ENCODE measurements around the gene VIM. TPM values are rescaled to one million over a fixed set of nuclear protein-coding genes. Genes with fewer than 3 reads are reported as not detected.

VIM gene
- total RNA-seq (904 and 1,157 TPM in 2 replicates), polyA plus RNA-seq (258 and 383 TPM in 2 replicates)

- DNase-seq (ENCODE audit: low read depth in 1 of 2, low spot score in 1 of 2), result peak; percentile 86 to 96
- H3K27ac ChIP-seq, result peak within 1 kb of the TSS; percentile 84
Measured at GRCh38 chr10:17228091-17229015, at the start of gene VIM. VIM (plus strand) TSS chr10:17228241; CDS start chr10:17229423, 1,182 bp downstream.

DNA sequence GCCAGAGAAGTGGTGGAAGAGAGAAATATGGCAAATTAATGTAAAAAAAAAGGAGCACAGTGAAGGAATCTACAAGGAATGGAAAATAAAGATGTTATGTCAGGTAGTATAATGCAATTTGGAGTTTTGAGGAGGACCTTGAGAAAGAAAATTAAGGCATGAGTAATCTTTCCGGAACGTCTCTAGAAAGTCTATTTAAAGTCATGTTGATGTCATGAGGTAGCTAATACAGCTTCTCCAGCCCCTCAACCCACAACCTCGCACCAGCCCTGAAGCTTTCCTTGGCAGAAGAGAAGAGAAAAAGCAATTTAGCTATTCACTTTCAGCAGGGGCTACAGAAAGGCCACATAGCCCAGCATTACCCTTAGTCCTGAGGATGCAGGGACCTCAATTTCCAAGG is 49.0 kb upstream of the VIM start:
- peaks cover 4% of the 10 kb centered on the region for H3K4me1 ChIP-seq (ENCODE audit: low read depth)
- no peak overlapping the region for H3K4me3 ChIP-seq
- no peaks in the 10 kb centered on the region for H3K9me3 ChIP-seq (ENCODE audit: low read depth)
- H3K36me3 ChIP-seq, result no peaks in the 10 kb centered on the region
- DNase-seq (ENCODE audit: low read depth in 1 of 2, low spot score in 1 of 2), result no peak
- TF ChIP-seq CTCF (IDR thresholded peaks at IDR 0.05; ENCODE audit: low read depth, low read length), result no peak
- no peaks in the 10 kb centered on the region for H3K27me3 ChIP-seq
- no peak overlapping the region for H3K27ac ChIP-seq

More at GRCh38 chr10:17228091-17229015, at the start of gene VIM:
- Histone ChIP-seq H3K4me3 (peak within 1 kb of the TSS; percentile 62), H3K36me3 (peaks cover 16% of the 10 kb centered on the region), H3K9me3 (ENCODE audit: low read depth) (no peaks in the 10 kb centered on the region), H3K4me1 (ENCODE audit: low read depth) (peaks cover 10% of the 10 kb centered on the region), H3K27me3 (no peaks in the 10 kb centered on the region)
- TF ChIP-seq CTCF (IDR thresholded peaks at IDR 0.05; ENCODE audit: low read depth, low read length), result peak; percentile 16

DNA sequence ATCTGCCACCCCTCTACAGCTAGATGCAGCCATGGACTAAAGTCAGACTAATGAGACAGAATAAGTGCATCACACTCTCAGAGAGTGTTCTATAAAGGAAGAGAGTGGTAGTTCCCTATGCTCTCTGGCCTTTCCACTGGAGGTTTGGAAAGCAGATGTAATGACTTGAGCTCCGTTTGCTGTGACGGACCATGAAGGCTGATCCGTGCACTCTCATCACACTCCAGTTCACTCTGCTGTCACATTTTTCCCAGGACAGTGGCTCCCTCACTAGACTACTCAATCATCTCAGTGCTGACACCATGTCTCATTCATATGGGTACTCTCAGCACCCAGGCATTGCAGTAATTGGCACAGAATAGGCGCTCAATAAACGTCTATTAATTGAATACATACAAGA is 46.9 kb upstream of the VIM start:
- no peaks in the 10 kb centered on the region for H3K27me3 ChIP-seq
- no peaks in the 10 kb centered on the region for H3K36me3 ChIP-seq
- no peak overlapping the region for H3K4me3 ChIP-seq
- H3K27ac ChIP-seq, result peak overlapping the region; percentile 46
- DNase-seq (ENCODE audit: low read depth in 1 of 2, low spot score in 1 of 2), result no peak
- TF ChIP-seq CTCF (IDR thresholded peaks at IDR 0.05; ENCODE audit: low read depth, low read length), result no peak
- H3K4me1 ChIP-seq (ENCODE audit: low read depth), result peaks cover 4% of the 10 kb centered on the region
- H3K9me3 ChIP-seq (ENCODE audit: low read depth), result no peaks in the 10 kb centered on the region

- no peaks in the 10 kb centered on the region for H3K27me3 ChIP-seq
- no peaks in the 10 kb centered on the region for H3K36me3 ChIP-seq
- TF ChIP-seq CTCF (IDR thresholded peaks at IDR 0.05; ENCODE audit: low read depth, low read length), result no peak
- no peaks in the 10 kb centered on the region for H3K9me3 ChIP-seq (ENCODE audit: low read depth)
- peaks cover 4% of the 10 kb centered on the region for H3K4me1 ChIP-seq (ENCODE audit: low read depth)
- no peak overlapping the region for H3K27ac ChIP-seq
- H3K4me3 ChIP-seq, result no peak overlapping the region
- peak in 1 of 2 donors; percentile 39 for DNase-seq (ENCODE audit: low read depth in 1 of 2, low spot score in 1 of 2)
Measured at GRCh38 chr10:17181751-17182150, 46.3 kb upstream of the VIM start.

DNA sequence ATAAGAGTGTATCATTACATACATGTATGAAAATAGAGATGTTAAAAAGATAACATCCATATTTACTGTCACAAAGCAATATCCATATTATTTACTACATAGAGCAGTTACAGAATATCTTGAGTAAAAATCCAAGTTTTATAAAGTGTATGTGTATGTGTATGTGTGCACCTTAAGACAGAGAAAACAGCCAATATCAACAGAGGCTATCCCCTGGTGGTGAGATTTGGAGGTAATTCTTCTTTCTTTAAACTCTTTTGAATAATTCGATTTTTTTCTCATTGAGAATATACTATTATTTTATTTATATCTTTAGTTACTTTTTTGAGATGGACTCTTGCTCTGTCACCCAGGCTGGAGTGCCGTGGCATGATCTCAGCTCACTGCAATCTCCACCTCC is 44.9 kb upstream of the VIM start:
- no peak overlapping the region for H3K4me3 ChIP-seq
- no peaks in the 10 kb centered on the region for H3K36me3 ChIP-seq
- no peaks in the 10 kb centered on the region for H3K9me3 ChIP-seq (ENCODE audit: low read depth)
- H3K27me3 ChIP-seq, result no peaks in the 10 kb centered on the region
- TF ChIP-seq CTCF (IDR thresholded peaks at IDR 0.05; ENCODE audit: low read depth, low read length), result peak; percentile 15
- H3K4me1 ChIP-seq (ENCODE audit: low read depth), result peaks cover 4% of the 10 kb centered on the region
- H3K27ac ChIP-seq, result no peak overlapping the region
- no peak for DNase-seq (ENCODE audit: low read depth in 1 of 2, low spot score in 1 of 2)
